ENCODE measurements around the gene DIO1. TPM values are rescaled to one million over a fixed set of nuclear protein-coding genes. Genes with fewer than 3 reads are reported as not detected.

Gene DIO1
- total and polyA plus RNA-seq, 9 of the 15 experiments (the other 6 are each of a cell fraction or from before 2014, with no cell fraction given), result not detected

DNA sequence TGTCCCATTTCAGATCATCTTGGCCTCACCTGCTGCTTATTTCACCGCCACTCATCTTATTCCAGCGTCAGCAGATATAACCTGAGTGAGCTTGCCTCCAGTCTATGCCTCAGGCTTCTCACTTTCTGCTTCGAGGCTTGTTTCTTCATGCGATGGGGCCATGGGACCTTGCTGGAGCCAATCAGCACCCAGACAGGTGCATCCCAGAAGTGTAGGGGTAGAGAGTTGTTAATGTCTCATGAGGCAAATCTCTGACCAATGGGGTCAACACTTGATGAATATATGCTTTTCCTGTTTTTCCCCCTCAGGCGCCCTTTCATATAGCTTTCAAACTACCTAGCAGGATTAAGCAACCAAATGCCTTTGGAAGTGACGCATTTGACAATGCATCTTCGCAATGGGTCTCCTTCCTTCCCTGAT, 3.5 kb upstream of the DIO1 start:
- Histone ChIP-seq H3K4me2 (ENCODE audit: insufficient read depth, low read length) (peak overlapping the region; percentile 99), H3K79me2 (ENCODE audit: control insufficient read depth, insufficient read depth, low read length) (0 out of 3 replicates have a peak, but pooled peaks cover 2% of the 10 kb centered on the region), H3K27me3 (ENCODE audit: control insufficient read depth in 2 of 2, insufficient read depth in 2 of 2, low read length in 2 of 2) (no peaks in the 10 kb centered on the region; a peak in 1 of 5 replicates), H4K20me1 (replicated peaks; ENCODE audit: control insufficient read depth, insufficient read depth, low read length) (no peaks in the 10 kb centered on the region), H3K4me1 (replicated peaks in 1 of 2; ENCODE audit: control insufficient read depth in 2 of 2, insufficient read depth in 2 of 2, low read length in 2 of 2) (peaks cover 15 to 24% of the 10 kb centered on the region in 2 experiments; a peak in 4 of 5 replicates), H2AFZ (ENCODE audit: low read depth, low read length) (peak overlapping the region; percentile 86), H3K36me3 (ENCODE audit: control insufficient read depth, insufficient read depth, low read length) (no peaks in the 10 kb centered on the region), H3K9me3 (replicated peaks; ENCODE audit: control insufficient read depth, insufficient read depth, low read depth, low read length) (no peaks in the 10 kb centered on the region), H3K9ac (ENCODE audit: insufficient read depth in 1 of 2, low read depth in 2 of 2, low read length in 2 of 2) (peak overlapping the region; percentile 73 to 74; a peak in 3 of 4 replicates), H3K4me3 (no peak overlapping the region), H3K9me1 (ENCODE audit: control insufficient read depth, insufficient read depth, low read length) (no peaks in the 10 kb centered on the region), H3K27ac (ENCODE audit: extremely low read depth, low read depth, low read length) (peak overlapping the region; percentile 42; the same call in 1 of the 3 replicates)
- DNase-seq (ENCODE audit: extremely low read depth in 1 of 4, low spot score in 3 of 4) (no peak), FAIRE-seq (no peak), ATAC-seq (no peak)
- 60% methylated on average over 7 of the region's 7 CpGs for whole genome bisulfite sequencing (ENCODE audit: insufficient coverage, low coverage, missing lambda C conversion rate)
- in situ Hi-C loops (cut with MboI) (no loop called here), intact Hi-C loops (cut with micrococcal nuclease) (no loop called here)
- no peak for TF ChIP-seq ZNF395 (CRISPR knock-in tag; IDR thresholded peaks at IDR 0.05)
- peak; percentile 35; the same call in 1 of the 2 replicates for TF ChIP-seq C11orf30 (IDR thresholded peaks at IDR 0.05; ENCODE audit: low read depth)
- 0 out of 2 replicates have a peak, but pooled peaks have one; percentile 3 for TF ChIP-seq MECOM (CRISPR knock-in tag; IDR thresholded peaks at IDR 0.05)
- TF ChIP-seq, protein P1, sequence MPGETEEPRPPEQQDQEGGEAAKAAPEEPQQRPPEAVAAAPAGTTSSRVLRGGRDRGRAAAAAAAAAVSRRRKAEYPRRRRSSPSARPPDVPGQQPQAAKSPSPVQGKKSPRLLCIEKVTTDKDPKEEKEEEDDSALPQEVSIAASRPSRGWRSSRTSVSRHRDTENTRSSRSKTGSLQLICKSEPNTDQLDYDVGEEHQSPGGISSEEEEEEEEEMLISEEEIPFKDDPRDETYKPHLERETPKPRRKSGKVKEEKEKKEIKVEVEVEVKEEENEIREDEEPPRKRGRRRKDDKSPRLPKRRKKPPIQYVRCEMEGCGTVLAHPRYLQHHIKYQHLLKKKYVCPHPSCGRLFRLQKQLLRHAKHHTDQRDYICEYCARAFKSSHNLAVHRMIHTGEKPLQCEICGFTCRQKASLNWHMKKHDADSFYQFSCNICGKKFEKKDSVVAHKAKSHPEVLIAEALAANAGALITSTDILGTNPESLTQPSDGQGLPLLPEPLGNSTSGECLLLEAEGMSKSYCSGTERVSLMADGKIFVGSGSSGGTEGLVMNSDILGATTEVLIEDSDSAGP (CRISPR knock-in tag; IDR thresholded peaks at IDR 0.05), result peak; percentile 78
- 0 out of 2 replicates have a peak, but pooled peaks have one; percentile 39 for TF ChIP-seq HNRNPUL1 (IDR thresholded peaks at IDR 0.05; ENCODE audit: low read length)
- no peak for TF ChIP-seq HDGF (IDR thresholded peaks at IDR 0.05)
- TF ChIP-seq TBL1XR1 (IDR thresholded peaks at IDR 0.05; ENCODE audit: low read length in 2 of 2), result no peak
- no peak for TF ChIP-seq ZNF134 (CRISPR knock-in tag; conservative IDR thresholded peaks at IDR 0.05)
- TF ChIP-seq, protein P2, sequence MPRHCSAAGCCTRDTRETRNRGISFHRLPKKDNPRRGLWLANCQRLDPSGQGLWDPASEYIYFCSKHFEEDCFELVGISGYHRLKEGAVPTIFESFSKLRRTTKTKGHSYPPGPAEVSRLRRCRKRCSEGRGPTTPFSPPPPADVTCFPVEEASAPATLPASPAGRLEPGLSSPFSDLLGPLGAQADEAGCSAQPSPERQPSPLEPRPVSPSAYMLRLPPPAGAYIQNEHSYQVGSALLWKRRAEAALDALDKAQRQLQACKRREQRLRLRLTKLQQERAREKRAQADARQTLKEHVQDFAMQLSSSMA (CRISPR knock-in tag; IDR thresholded peaks at IDR 0.05), result no peak
- no peak for TF ChIP-seq LARP7 (IDR thresholded peaks at IDR 0.05)
- TF ChIP-seq TOE1 (IDR thresholded peaks at IDR 0.05; ENCODE audit: borderline replicate concordance), result no peak
- 0 out of 2 replicates have a peak, but pooled peaks have one; percentile 30 for TF ChIP-seq TOE1 (CRISPR knock-in tag; IDR thresholded peaks at IDR 0.05; ENCODE audit: borderline replicate concordance, low read depth)
- peak; percentile 51; the same call in 1 of the 2 replicates for TF ChIP-seq ZNF316 (IDR thresholded peaks at IDR 0.05)
- ChIA-PET POLR2A (interaction anchor here (0.7 to 1.4 kb wide), 5 partner anchors 11 to 54 kb away, joined by 3 to 9 read pairs (median 4); partner anchors contain the start of gene IFT25), CTCF (ENCODE audit: low intra/inter-chr PET ratio) (no interaction called here)
- no TSS peak for BruUV-seq (replicated peaks)
